Astrocyte (in vitro differentiated cells and primary cell): ENCODE data around the gene MIOX.

ENCODE experiments used
- EZH2 ChIP-seq: IDR thresholded peaks from 2 replicates; pipeline ENCODE4 v1.6.1; 2012; ENCODE audit warnings: mild to moderate bottlenecking, low read length, inconsistent platforms; ENCODE audit not compliant: insufficient read depth
- TF ChIP-seq, protein P1 (sequence below): IDR thresholded peaks from 2 replicates; pipeline ENCODE4 v1.5.1; 2011; ENCODE audit warnings: low read depth, mild to moderate bottlenecking, inconsistent platforms, low read length, moderate library complexity; ENCODE audit not compliant: insufficient read depth

DNA sequence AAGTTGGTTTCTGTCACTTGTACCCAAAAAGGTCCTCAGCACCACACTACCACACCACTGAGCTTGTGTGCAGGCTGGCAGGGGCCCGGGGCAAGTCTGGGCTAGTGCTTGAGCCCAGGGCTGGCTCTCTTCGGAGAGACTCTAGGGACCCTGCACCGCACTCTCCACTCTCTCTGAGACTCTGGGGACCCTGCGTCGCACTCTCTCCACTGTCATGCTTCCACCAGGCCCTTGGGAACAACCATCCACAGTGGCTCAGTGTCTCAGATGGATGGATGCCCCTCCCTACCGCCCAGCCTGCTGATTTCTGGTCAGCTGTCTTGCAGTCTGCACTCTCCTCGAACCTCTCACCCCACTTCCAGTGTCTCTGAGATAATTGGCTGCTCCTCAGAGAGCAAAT is 9.8 kb upstream of the MIOX start:
- TF ChIP-seq EZH2 = no peak
- TF ChIP-seq, protein P1, sequence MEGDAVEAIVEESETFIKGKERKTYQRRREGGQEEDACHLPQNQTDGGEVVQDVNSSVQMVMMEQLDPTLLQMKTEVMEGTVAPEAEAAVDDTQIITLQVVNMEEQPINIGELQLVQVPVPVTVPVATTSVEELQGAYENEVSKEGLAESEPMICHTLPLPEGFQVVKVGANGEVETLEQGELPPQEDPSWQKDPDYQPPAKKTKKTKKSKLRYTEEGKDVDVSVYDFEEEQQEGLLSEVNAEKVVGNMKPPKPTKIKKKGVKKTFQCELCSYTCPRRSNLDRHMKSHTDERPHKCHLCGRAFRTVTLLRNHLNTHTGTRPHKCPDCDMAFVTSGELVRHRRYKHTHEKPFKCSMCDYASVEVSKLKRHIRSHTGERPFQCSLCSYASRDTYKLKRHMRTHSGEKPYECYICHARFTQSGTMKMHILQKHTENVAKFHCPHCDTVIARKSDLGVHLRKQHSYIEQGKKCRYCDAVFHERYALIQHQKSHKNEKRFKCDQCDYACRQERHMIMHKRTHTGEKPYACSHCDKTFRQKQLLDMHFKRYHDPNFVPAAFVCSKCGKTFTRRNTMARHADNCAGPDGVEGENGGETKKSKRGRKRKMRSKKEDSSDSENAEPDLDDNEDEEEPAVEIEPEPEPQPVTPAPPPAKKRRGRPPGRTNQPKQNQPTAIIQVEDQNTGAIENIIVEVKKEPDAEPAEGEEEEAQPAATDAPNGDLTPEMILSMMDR = no peak
